ENCODE results near the gene RILP.

The RILP gene

GRCh38 chr17:1646199-1646875, 3.3 kb downstream of the RILP start:
- DNase-seq (ENCODE audit: low read depth): no peak
- no peak overlapping the region for H3K4me3 ChIP-seq (replicated peaks; ENCODE audit: low read depth, low read length)
- TF ChIP-seq, protein P1, sequence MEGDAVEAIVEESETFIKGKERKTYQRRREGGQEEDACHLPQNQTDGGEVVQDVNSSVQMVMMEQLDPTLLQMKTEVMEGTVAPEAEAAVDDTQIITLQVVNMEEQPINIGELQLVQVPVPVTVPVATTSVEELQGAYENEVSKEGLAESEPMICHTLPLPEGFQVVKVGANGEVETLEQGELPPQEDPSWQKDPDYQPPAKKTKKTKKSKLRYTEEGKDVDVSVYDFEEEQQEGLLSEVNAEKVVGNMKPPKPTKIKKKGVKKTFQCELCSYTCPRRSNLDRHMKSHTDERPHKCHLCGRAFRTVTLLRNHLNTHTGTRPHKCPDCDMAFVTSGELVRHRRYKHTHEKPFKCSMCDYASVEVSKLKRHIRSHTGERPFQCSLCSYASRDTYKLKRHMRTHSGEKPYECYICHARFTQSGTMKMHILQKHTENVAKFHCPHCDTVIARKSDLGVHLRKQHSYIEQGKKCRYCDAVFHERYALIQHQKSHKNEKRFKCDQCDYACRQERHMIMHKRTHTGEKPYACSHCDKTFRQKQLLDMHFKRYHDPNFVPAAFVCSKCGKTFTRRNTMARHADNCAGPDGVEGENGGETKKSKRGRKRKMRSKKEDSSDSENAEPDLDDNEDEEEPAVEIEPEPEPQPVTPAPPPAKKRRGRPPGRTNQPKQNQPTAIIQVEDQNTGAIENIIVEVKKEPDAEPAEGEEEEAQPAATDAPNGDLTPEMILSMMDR (IDR thresholded peaks at IDR 0.05; ENCODE audit: low read length, missing control alignments): no peak

GRCh38 chr17:1645207-1646171, 4.2 kb downstream of the RILP start, which contains the start of gene SCARF1:
Gene SCARF1 (minus strand): TSS chr17:1645732. CDS start chr17:1645697, 35 bp downstream.
- no peak within 1 kb of the TSS for H3K4me3 ChIP-seq (replicated peaks; ENCODE audit: low read depth, low read length)
- DNase-seq (ENCODE audit: low read depth): no peak
- TF ChIP-seq, protein P1 (IDR thresholded peaks at IDR 0.05; ENCODE audit: low read length, missing control alignments): no peak

DNA sequence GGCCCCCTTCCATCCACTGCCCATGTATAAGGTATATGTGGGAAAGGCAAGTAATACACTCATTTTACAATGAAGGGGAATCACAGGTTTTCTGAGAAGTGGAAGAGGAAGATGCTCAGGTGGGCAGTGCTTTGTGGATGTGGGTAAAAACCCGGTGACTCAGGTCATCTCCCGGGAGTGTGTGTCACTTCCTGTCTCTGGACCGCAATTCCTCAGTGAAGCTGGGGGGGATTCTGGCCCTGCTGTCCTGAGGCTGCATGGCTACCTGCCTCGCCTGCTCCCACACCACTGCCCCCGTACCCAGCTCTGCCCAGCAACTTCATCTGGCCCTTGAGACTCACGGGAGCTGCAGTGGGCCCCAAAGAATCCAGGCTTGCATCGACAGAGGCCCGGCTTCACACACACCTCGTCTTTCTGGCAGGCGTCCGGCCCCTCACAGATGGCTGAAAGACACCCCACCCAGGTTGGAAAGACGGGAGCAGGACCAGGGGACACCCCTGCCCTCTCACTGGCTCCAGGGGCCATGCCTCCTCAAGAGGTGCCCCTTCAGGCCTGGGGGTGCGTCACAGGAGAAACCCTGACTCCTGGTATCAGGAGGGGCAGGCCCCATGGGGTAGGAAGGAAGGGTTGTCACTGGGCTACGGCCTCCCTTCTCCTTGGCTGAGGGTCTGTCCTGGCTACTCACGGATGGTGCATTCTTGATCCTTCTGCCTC, 5.0 kb downstream of the RILP start:
- DNase-seq (ENCODE audit: low read depth): peak; percentile 26
- no peak overlapping the region for H3K4me3 ChIP-seq (replicated peaks; ENCODE audit: low read depth, low read length)
- TF ChIP-seq, protein P1 (IDR thresholded peaks at IDR 0.05; ENCODE audit: low read length, missing control alignments): no peak

- H3K4me3 ChIP-seq (replicated peaks; ENCODE audit: low read depth, low read length): no peak overlapping the region
- no peak for DNase-seq (ENCODE audit: low read depth)
- TF ChIP-seq, protein P1 (IDR thresholded peaks at IDR 0.05; ENCODE audit: low read length, missing control alignments): no peak
Observed at GRCh38 chr17:1643999-1644492, 5.6 kb downstream of the RILP start.

GRCh38 chr17:1643293-1643998, 6.2 kb downstream of the RILP start:
- no peak for DNase-seq (ENCODE audit: low read depth)
- TF ChIP-seq, protein P1 (IDR thresholded peaks at IDR 0.05; ENCODE audit: low read length, missing control alignments): no peak
- H3K4me3 ChIP-seq (replicated peaks; ENCODE audit: low read depth, low read length): no peak overlapping the region

DNA sequence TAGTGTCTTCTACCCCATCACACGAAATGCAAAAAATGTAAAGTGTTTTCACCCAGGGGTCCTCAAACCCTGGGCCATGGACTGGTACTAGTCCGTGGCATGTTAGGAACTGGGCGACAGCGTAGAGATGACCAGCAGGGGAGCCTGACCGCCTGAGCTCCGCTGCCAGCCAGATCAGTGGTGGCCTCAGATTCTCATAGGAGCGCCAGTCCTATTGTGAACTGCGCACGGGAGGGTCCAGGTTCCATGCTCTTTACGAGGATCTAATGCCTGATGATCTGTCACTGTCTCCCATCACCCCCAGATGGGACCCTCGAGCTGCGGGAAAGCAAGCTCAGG, 8.6 kb downstream of the RILP start:
- no peak for DNase-seq (ENCODE audit: low read depth)

More for the DNA sequence above, 8.6 kb downstream of the RILP start:
- TF ChIP-seq, protein P1 (IDR thresholded peaks at IDR 0.05; ENCODE audit: low read length, missing control alignments): no peak
- no peak overlapping the region for H3K4me3 ChIP-seq (replicated peaks; ENCODE audit: low read depth, low read length)
